K562 (cell line): ENCODE measurements around the gene VPS33B. TPM values are rescaled to one million over a fixed set of nuclear protein-coding genes. Genes with fewer than 3 reads are reported as not detected.

Experiments
- CCAR2 ChIP-seq: fragments of 200-400 bp; formaldehyde crosslinking; IDR thresholded peaks from 2 replicates; pipeline ENCODE4 v1.6.1; 2017; ENCODE audit warnings: mild to moderate bottlenecking, low read depth, low read length
- EZH2 ChIP-seq: IDR thresholded peaks from 2 replicates; pipeline ENCODE4 v1.6.1; 2012; ENCODE audit warnings: low read depth, mild to moderate bottlenecking, inconsistent platforms, low read length, borderline replicate concordance
- FOXJ3 ChIP-seq: sonication (generic); formaldehyde crosslinking; IDR thresholded peaks from 2 replicates; pipeline ENCODE4 v1.4.0; 2020; ENCODE audit warnings: mild to moderate bottlenecking, missing genetic modification reagents
- LARP7 ChIP-seq: fragments of 450-650 bp; IDR thresholded peaks from 2 replicates; pipeline ENCODE4 v1.6.1; 2016
- NFYB ChIP-seq: IDR thresholded peaks from 2 replicates; pipeline ENCODE4 v1.6.1; 2011; ENCODE audit warnings: mild to moderate bottlenecking, moderate library complexity; ENCODE audit not compliant: insufficient read length; ENCODE audit errors: extremely low read depth
- TEAD1 ChIP-seq, 2 experiments: fragments of 450-650 bp in 1 of 2; sonication (generic) in 1 of 2; formaldehyde crosslinking; IDR thresholded peaks; 2 replicates each; pipeline versions ENCODE4 v1.4.0 to v1.8.0; 2020 to 2022; ENCODE audit warnings: mild to moderate bottlenecking in 2 of 2, missing genetic modification reagents in 1 of 2
- ZNF175 ChIP-seq: fragments of 200-800 bp; sonication (Bioruptor generic); IDR thresholded peaks from 2 replicates; pipeline ENCODE4 v1.6.1; 2016; ENCODE audit warnings: low read depth, mild to moderate bottlenecking, missing genetic modification characterization, missing compliant biosample characterization
- ZNF263 ChIP-seq: sonication (generic); formaldehyde crosslinking; IDR thresholded peaks from 2 replicates; pipeline ENCODE4 v1.8.0; 2022; ENCODE audit warnings: mild to moderate bottlenecking, missing genetic modification reagents, borderline replicate concordance
- polyA plus RNA-seq, 8 experiments: library from polyadenylated mRNA; depleted of rRNA in 4 of 8; stranded (reverse) in 5 of 8; unstranded in 3 of 8; fragments of >200 nt; fragmentation: Nextera tagmentation in 2 of 8; fragmentation: Illumina TruSeq in 1 of 8; extraction: Ambion mirVana in 2 of 8; extraction: Trizol in 1 of 8; gene quantifications; 2 replicates each; pipeline versions ENCODE4 v1.2.1 to v1.2.3, GENCODE V29; 2011 to 2014; ENCODE audit warnings: inconsistent platforms in 1 of 8, missing spikeins in 1 of 8
- total RNA-seq, 7 experiments: library from RNA; depleted of rRNA in 6 of 7; stranded (reverse); fragments of >200 nt in 6 of 7; fragmentation: Illumina TruSeq in 2 of 7; extraction: Trizol in 2 of 7; gene quantifications; 2 replicates each; pipeline versions ENCODE4 v1.2.1 to v1.2.3, GENCODE V29; 2011 to 2021; ENCODE audit warnings: low replicate concordance in 1 of 7
- TF ChIP-seq, protein P1 (sequence below), 2 experiments: IDR thresholded peaks; 2 replicates each; pipeline ENCODE4 v1.6.1; 2012; ENCODE audit warnings: improper control_type of control experiment in 2 of 2, low read depth in 2 of 2, low read length in 2 of 2, borderline replicate concordance in 1 of 2
- TF ChIP-seq, protein P2 (sequence below): sonication (generic); formaldehyde crosslinking; IDR thresholded peaks from 2 replicates; pipeline ENCODE4 v1.8.1; 2023; ENCODE audit warnings: mild to moderate bottlenecking, missing genetic modification reagents
- TF ChIP-seq, protein P3 (sequence below): sonication (generic); formaldehyde crosslinking; IDR thresholded peaks from 2 replicates; pipeline ENCODE4 v1.8.1; 2023; ENCODE audit warnings: mild to moderate bottlenecking, missing genetic modification reagents
- TF ChIP-seq, protein P4 (sequence below): IDR thresholded peaks from 3 replicates; pipeline ENCODE4 v1.6.1; 2011; ENCODE audit warnings: borderline replicate concordance, mild to moderate bottlenecking, moderate library complexity; ENCODE audit not compliant: insufficient read length; ENCODE audit errors: extremely low read depth

The VPS33B gene
- total and polyA plus RNA-seq, 9 of the 15 experiments (the other 6 are each of a cell fraction or from before 2014, with no cell fraction given): 9.4 to 25.5 (median 14.8) TPM

DNA sequence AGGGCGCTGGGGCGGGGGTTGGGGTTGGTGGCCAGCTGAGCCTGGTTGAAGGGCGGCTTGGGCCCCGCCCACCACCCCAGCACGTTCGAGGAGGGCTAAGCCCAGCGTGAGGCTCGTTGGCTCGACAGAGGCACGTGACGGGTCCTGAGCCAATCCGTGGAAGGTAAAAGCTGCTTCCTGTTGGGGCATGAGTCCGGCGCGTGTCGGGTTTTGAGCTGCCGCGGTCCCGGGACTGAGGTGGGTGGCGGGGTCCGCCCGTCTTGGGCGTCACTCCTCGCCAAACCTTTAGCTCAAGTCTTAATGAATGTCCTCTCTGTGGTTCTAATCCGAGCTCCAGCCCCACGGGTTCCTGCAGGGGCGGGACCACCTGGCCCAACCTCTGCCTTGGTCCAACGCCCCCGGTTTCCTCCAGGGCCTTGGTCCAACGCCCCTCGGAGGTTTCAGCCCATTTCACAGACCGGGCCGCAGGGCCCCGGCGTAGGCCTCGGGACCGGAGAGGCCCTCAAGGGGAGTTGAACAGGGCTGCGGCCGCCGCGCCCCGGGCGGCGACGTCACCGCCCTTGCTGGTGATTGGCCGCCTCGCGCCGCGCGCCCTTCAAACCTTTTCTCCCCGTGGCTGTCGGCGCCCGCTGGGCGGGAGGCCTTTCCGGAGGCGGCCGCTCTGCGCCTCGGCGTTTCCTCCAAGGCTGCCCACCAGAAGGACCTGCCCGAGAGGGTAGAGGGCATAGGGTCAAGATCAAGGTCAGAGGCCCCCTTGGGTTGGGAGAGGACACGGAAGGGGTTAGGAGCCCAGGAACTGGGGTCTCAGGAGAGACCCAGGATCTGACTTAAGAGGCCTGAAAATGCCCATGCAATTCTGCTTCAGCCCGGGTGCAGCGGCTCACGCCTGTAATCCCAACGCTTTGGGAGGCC lies 67.4 kb downstream of the VPS33B start, which contains the start of gene RCCD1 (continued):
- TF ChIP-seq TEAD1 (CRISPR knock-in tag; IDR thresholded peaks at IDR 0.05) (peak in 1 of 2 experiments; percentile 65; a peak in 1 of 4 replicates), ZNF263 (CRISPR knock-in tag) (0 out of 2 replicates have a peak, but pooled peaks have one; percentile 18), FOXJ3 (no peak), CCAR2 (no peak), NFYB (peak; percentile 91), LARP7 (no peak), ZNF175 (peak; percentile 56; the same call in 1 of the 2 replicates), EZH2 (no peak)
- TF ChIP-seq, protein P1, sequence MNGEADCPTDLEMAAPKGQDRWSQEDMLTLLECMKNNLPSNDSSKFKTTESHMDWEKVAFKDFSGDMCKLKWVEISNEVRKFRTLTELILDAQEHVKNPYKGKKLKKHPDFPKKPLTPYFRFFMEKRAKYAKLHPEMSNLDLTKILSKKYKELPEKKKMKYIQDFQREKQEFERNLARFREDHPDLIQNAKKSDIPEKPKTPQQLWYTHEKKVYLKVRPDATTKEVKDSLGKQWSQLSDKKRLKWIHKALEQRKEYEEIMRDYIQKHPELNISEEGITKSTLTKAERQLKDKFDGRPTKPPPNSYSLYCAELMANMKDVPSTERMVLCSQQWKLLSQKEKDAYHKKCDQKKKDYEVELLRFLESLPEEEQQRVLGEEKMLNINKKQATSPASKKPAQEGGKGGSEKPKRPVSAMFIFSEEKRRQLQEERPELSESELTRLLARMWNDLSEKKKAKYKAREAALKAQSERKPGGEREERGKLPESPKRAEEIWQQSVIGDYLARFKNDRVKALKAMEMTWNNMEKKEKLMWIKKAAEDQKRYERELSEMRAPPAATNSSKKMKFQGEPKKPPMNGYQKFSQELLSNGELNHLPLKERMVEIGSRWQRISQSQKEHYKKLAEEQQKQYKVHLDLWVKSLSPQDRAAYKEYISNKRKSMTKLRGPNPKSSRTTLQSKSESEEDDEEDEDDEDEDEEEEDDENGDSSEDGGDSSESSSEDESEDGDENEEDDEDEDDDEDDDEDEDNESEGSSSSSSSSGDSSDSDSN (IDR thresholded peaks at IDR 0.05; ENCODE audit: borderline replicate concordance in 1 of 2, low read depth in 2 of 2, low read length in 2 of 2): peak; percentile 41 to 69; a peak in 1 of 4 replicates
- TF ChIP-seq, protein P2, sequence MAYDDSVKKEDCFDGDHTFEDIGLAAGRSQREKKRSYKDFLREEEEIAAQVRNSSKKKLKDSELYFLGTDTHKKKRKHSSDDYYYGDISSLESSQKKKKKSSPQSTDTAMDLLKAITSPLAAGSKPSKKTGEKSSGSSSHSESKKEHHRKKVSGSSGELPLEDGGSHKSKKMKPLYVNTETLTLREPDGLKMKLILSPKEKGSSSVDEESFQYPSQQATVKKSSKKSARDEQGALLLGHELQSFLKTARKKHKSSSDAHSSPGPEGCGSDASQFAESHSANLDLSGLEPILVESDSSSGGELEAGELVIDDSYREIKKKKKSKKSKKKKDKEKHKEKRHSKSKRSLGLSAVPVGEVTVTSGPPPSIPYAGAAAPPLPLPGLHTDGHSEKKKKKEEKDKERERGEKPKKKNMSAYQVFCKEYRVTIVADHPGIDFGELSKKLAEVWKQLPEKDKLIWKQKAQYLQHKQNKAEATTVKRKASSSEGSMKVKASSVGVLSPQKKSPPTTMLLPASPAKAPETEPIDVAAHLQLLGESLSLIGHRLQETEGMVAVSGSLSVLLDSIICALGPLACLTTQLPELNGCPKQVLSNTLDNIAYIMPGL (CRISPR knock-in tag): peak; percentile 90; the same call in 1 of the 2 replicates
- TF ChIP-seq, protein P3, sequence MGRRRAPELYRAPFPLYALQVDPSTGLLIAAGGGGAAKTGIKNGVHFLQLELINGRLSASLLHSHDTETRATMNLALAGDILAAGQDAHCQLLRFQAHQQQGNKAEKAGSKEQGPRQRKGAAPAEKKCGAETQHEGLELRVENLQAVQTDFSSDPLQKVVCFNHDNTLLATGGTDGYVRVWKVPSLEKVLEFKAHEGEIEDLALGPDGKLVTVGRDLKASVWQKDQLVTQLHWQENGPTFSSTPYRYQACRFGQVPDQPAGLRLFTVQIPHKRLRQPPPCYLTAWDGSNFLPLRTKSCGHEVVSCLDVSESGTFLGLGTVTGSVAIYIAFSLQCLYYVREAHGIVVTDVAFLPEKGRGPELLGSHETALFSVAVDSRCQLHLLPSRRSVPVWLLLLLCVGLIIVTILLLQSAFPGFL (CRISPR knock-in tag): no peak
- TF ChIP-seq, protein P4, sequence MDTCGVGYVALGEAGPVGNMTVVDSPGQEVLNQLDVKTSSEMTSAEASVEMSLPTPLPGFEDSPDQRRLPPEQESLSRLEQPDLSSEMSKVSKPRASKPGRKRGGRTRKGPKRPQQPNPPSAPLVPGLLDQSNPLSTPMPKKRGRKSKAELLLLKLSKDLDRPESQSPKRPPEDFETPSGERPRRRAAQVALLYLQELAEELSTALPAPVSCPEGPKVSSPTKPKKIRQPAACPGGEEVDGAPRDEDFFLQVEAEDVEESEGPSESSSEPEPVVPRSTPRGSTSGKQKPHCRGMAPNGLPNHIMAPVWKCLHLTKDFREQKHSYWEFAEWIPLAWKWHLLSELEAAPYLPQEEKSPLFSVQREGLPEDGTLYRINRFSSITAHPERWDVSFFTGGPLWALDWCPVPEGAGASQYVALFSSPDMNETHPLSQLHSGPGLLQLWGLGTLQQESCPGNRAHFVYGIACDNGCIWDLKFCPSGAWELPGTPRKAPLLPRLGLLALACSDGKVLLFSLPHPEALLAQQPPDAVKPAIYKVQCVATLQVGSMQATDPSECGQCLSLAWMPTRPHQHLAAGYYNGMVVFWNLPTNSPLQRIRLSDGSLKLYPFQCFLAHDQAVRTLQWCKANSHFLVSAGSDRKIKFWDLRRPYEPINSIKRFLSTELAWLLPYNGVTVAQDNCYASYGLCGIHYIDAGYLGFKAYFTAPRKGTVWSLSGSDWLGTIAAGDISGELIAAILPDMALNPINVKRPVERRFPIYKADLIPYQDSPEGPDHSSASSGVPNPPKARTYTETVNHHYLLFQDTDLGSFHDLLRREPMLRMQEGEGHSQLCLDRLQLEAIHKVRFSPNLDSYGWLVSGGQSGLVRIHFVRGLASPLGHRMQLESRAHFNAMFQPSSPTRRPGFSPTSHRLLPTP: no peak
